K562 (cell line): ENCODE measurements around the gene BNC2.

ENCODE experiments used
- C11orf30 ChIP-seq: fragments of 450-650 bp; IDR thresholded peaks from 2 replicates; pipeline ENCODE4 v1.6.1; 2016; ENCODE audit warnings: low read depth, mild to moderate bottlenecking
- GATA2 ChIP-seq: sonication (generic); formaldehyde crosslinking; IDR thresholded peaks from 2 replicates; pipeline ENCODE4 v1.4.0; 2020; ENCODE audit warnings: mild to moderate bottlenecking, missing genetic modification reagents
- HDAC1 ChIP-seq, 2 experiments: fragments of 450-650 bp; IDR thresholded peaks; 2 replicates each; pipeline ENCODE4 v1.6.1; 2016 to 2017; ENCODE audit warnings: inconsistent platforms in 1 of 2, mild to moderate bottlenecking in 1 of 2, moderate library complexity in 1 of 2
- L3MBTL2 ChIP-seq: fragments of 450-650 bp; IDR thresholded peaks from 2 replicates; pipeline ENCODE4 v1.6.1; 2016; ENCODE audit warnings: mild to moderate bottlenecking, moderate library complexity
- SMAD4 ChIP-seq: fragments of 250-450 bp; sonication (Bioruptor Pico); conservative IDR thresholded peaks from 2 replicates; pipeline ENCODE4 v1.8.0; 2021; ENCODE audit warnings: inconsistent platforms, mild to moderate bottlenecking, moderate library complexity
- SP1 ChIP-seq: sonication (generic); formaldehyde crosslinking; IDR thresholded peaks from 2 replicates; pipeline ENCODE4 v1.8.1; 2022; ENCODE audit warnings: mild to moderate bottlenecking, missing genetic modification reagents
- SP2 ChIP-seq: IDR thresholded peaks from 2 replicates; pipeline ENCODE4 v1.6.1; 2011; ENCODE audit warnings: mild to moderate bottlenecking, low read depth, low read length, moderate library complexity; ENCODE audit not compliant: poor library complexity, severe bottlenecking; ENCODE audit errors: extremely low read depth
- ZC3H11A ChIP-seq: IDR thresholded peaks from 2 replicates; pipeline ENCODE4 v1.6.1; 2012; ENCODE audit warnings: low read depth, low read length, improper control_type of control experiment
- ZNF707 ChIP-seq: fragments of 250-450 bp; sonication (Bioruptor Pico); conservative IDR thresholded peaks from 2 replicates; pipeline ENCODE4 v1.8.0; 2022; ENCODE audit warnings: inconsistent platforms, mild to moderate bottlenecking, moderate library complexity
- TF ChIP-seq, protein P1 (sequence below): fragments of 450-650 bp; formaldehyde crosslinking; IDR thresholded peaks from 2 replicates; pipeline ENCODE4 v1.4.0; 2020; ENCODE audit warnings: mild to moderate bottlenecking, moderate library complexity
- TF ChIP-seq, protein P2 (sequence below), 3 experiments: IDR thresholded peaks in 2 of 3; conservative IDR thresholded peaks in 1 of 3; 2 replicates each; pipeline ENCODE4 v1.5.1; 2011 to 2012; ENCODE audit warnings: low read length in 3 of 3, mild to moderate bottlenecking in 3 of 3, control low read depth in 2 of 3, improper control_type of control experiment in 1 of 3, inconsistent platforms in 1 of 3, low read depth in 1 of 3, mixed read lengths in 1 of 3, moderate library complexity in 1 of 3; ENCODE audit not compliant: insufficient read depth in 2 of 3
- TF ChIP-seq, protein P3 (sequence below): fragments of 250-450 bp; sonication (Bioruptor Pico); IDR thresholded peaks from 2 replicates; pipeline ENCODE4 v1.8.0; 2022; ENCODE audit warnings: moderate library complexity, mild to moderate bottlenecking, inconsistent platforms
- TF ChIP-seq, protein P4 (sequence below): IDR thresholded peaks from 2 replicates; pipeline ENCODE4 v1.6.1; 2016; ENCODE audit warnings: missing genetic modification characterization, missing compliant biosample characterization
- TF ChIP-seq, protein P5 (sequence below): fragments of 250-450 bp; sonication (Bioruptor Pico); IDR thresholded peaks from 2 replicates; pipeline ENCODE4 v1.8.0; 2021; ENCODE audit warnings: mild to moderate bottlenecking, moderate library complexity

DNA sequence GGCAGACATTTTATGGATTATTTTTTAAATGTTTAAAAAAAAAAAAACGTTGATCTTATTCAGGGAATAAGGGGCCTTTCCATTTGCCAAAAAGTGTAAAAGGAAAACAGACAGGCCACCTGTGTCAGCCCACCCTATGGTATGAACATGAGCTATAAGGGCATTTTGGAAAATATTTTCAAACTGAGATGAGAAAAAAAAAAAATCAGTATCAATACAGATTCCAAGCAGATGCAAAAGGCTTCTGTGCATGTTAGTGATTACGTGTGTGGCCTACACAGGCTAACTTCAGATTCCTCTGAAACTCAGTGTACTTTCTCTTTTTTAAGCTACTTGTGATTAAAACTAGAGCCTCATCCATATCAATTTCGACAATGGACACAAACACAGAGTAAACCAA is 189.9 kb downstream of the BNC2 start:
- TF ChIP-seq, protein P1, sequence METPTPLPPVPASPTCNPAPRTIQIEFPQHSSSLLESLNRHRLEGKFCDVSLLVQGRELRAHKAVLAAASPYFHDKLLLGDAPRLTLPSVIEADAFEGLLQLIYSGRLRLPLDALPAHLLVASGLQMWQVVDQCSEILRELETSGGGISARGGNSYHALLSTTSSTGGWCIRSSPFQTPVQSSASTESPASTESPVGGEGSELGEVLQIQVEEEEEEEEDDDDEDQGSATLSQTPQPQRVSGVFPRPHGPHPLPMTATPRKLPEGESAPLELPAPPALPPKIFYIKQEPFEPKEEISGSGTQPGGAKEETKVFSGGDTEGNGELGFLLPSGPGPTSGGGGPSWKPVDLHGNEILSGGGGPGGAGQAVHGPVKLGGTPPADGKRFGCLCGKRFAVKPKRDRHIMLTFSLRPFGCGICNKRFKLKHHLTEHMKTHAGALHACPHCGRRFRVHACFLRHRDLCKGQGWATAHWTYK (CRISPR knock-in tag), result no peak
- TF ChIP-seq ZNF707 (CRISPR knock-in tag), result no peak
- TF ChIP-seq SP1 (CRISPR knock-in tag), result no peak
- TF ChIP-seq SMAD4 (CRISPR knock-in tag), result no peak
- TF ChIP-seq, protein P2, sequence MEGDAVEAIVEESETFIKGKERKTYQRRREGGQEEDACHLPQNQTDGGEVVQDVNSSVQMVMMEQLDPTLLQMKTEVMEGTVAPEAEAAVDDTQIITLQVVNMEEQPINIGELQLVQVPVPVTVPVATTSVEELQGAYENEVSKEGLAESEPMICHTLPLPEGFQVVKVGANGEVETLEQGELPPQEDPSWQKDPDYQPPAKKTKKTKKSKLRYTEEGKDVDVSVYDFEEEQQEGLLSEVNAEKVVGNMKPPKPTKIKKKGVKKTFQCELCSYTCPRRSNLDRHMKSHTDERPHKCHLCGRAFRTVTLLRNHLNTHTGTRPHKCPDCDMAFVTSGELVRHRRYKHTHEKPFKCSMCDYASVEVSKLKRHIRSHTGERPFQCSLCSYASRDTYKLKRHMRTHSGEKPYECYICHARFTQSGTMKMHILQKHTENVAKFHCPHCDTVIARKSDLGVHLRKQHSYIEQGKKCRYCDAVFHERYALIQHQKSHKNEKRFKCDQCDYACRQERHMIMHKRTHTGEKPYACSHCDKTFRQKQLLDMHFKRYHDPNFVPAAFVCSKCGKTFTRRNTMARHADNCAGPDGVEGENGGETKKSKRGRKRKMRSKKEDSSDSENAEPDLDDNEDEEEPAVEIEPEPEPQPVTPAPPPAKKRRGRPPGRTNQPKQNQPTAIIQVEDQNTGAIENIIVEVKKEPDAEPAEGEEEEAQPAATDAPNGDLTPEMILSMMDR (IDR thresholded peaks at IDR 0.05 in 2 of 3, conservative IDR thresholded peaks at IDR 0.05 in 1 of 3; ENCODE audit: insufficient read depth in 2 of 3, low read depth in 1 of 3, low read length in 3 of 3), result no peak
- TF ChIP-seq, protein P3, sequence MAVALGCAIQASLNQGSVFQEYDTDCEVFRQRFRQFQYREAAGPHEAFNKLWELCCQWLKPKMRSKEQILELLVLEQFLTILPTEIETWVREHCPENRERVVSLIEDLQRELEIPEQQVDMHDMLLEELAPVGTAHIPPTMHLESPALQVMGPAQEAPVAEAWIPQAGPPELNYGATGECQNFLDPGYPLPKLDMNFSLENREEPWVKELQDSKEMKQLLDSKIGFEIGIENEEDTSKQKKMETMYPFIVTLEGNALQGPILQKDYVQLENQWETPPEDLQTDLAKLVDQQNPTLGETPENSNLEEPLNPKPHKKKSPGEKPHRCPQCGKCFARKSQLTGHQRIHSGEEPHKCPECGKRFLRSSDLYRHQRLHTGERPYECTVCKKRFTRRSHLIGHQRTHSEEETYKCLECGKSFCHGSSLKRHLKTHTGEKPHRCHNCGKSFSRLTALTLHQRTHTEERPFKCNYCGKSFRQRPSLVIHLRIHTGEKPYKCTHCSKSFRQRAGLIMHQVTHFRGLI (CRISPR knock-in tag), result no peak
- no peak for TF ChIP-seq SP2
- no peak for TF ChIP-seq C11orf30
- TF ChIP-seq, protein P4, sequence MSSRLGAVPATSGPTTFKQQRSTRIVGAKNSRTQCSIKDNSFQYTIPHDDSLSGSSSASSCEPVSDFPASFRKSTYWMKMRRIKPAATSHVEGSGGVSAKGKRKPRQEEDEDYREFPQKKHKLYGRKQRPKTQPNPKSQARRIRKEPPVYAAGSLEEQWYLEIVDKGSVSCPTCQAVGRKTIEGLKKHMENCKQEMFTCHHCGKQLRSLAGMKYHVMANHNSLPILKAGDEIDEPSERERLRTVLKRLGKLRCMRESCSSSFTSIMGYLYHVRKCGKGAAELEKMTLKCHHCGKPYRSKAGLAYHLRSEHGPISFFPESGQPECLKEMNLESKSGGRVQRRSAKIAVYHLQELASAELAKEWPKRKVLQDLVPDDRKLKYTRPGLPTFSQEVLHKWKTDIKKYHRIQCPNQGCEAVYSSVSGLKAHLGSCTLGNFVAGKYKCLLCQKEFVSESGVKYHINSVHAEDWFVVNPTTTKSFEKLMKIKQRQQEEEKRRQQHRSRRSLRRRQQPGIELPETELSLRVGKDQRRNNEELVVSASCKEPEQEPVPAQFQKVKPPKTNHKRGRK (tag), result no peak
- no peak for TF ChIP-seq L3MBTL2
- TF ChIP-seq, protein P5, sequence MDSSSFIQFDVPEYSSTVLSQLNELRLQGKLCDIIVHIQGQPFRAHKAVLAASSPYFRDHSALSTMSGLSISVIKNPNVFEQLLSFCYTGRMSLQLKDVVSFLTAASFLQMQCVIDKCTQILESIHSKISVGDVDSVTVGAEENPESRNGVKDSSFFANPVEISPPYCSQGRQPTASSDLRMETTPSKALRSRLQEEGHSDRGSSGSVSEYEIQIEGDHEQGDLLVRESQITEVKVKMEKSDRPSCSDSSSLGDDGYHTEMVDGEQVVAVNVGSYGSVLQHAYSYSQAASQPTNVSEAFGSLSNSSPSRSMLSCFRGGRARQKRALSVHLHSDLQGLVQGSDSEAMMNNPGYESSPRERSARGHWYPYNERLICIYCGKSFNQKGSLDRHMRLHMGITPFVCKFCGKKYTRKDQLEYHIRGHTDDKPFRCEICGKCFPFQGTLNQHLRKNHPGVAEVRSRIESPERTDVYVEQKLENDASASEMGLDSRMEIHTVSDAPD (CRISPR knock-in tag), result no peak
- TF ChIP-seq ZC3H11A, result no peak
- no peak for TF ChIP-seq HDAC1 (IDR thresholded peaks at IDR 0.05)
- no peak for TF ChIP-seq GATA2
